NCI-H82 treated with DMSO at 0.1 percent for 48 hours (cell line): ENCODE results near the gene PRR20G.

Experiments
- DNase-seq: peaks from one replicate; lab custom pipeline; 2025; ENCODE audit not compliant: unreplicated experiment; lab: John Stamatoyannopoulos, UW

PRR20G gene

DNA sequence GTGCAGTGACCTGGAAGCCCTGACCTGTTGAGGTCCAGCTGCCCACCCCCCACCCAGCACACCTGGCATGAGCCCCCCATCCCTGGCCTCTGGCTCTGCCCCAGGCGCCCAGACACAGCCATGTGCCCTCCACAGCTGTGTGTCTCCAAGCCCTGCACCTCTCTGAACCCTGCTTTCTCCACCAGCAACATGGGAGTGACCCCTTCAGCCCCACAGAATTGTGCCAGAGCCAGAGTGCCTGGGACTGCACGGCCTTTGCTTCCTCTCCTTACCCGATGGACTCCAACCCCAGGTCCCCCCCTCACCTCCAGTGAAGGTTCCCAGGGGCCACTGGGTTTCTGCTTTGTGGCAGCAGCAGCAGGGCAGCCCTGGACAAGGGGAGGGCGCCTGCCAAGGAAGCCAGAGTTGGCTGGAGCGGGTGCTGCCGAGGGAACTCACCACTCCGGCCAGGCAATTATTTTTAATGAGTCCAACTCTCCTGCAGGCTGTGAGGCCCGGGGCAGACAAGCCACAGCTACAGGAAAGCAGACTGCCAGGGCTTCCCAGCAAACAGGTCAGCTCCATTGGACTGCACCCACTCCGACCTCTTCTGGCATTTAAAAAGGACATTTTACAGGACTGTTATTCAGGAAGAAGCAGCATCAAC, 24.1 kb downstream of the PRR20G start:
- no peak for DNase-seq

DNA sequence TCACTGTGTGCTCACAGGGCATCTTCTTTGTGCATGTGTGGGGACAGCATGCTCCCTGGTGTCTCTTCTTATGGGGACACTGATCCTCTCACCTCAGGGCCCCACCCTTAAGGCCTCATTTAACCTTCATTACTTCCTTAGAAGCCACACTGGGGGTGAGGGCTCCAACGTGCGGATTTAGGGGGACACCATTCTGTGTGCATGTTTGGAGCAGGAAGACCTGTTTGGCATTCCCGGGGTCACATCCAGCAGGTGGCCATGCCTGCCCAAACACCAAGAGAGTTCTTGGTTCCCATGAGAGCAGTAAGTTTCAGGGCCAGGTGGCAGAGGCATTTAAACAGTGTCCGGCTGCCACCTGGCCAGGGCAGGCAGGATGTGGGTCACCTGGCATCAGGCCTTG, 24.8 kb downstream of the PRR20G start:
- no peak for DNase-seq

DNA sequence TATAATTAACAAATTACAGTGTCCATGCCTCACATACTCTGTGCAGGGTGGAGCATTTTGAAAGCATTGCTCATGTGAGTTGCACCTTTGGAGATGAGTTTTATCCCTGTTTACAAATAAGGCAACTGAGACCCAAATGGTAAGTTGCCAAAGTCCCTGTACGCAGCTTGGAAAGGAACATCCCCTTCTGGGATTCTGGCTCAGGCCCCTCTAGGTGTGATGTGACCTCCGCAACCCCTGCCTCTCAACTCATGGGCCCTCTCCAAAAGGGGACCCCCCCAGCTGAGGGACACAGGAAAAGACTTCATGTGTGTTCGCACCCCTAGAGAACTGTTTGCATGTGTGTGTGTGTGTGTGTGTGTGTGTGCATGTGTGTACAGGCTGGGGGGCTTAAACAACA, 25.3 kb downstream of the PRR20G start:
- DNase-seq, result no peak

DNA sequence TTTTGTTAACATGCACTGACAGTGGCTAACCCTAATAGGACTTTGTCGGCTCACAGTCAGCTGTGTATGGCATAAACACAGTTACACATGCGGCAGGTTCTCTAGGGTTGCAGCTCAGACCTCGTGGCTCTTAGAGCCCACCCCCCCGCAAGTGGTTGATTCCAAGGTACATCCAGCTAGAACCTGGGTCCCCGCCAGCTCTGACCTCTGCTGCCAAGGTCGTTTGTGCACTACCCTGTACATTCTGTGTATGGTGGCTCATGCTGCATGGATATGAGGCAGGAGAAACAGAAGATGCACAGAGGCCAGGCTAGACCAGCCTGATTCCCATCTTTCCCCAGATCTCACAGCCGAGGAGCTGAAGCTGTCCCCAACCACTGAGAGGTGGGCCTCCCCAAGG, 25.9 kb downstream of the PRR20G start:
- DNase-seq, result no peak

DNA sequence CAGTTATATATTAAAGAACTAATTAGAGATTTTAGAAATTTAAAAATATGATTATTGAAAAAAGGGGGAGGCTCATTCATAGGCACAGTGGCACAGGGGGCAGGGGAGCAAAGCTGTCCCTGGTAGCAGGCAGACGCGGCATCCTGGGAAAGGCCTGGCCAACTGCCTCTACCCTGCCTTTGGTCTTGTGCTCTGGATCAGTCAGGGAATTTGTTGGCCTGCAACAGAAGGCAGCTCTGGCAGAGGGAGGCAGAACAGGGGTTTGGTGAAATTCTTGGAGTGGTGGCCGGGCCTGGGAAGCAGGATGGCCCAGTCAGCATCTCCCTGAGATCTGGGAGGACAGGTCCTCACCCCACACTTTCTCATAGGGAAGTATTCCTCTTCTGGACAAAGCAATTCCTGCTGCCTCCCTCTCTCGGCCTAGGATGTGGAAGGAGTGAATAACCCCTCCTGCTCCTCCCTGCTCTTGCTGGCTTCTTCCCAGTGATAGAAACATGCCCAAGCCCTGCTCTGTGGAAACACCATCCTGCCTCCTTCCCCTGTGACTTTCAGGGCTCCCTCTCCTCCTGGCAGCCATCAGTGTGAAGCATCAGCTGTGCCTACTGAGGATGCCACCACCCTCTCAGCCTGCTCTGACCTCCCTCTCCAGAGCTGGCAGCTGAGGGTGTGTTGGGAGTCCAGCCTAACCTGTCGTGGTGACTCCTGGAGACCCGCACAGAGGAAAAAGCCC, 26.9 kb downstream of the PRR20G start:
- no peak for DNase-seq

DNA sequence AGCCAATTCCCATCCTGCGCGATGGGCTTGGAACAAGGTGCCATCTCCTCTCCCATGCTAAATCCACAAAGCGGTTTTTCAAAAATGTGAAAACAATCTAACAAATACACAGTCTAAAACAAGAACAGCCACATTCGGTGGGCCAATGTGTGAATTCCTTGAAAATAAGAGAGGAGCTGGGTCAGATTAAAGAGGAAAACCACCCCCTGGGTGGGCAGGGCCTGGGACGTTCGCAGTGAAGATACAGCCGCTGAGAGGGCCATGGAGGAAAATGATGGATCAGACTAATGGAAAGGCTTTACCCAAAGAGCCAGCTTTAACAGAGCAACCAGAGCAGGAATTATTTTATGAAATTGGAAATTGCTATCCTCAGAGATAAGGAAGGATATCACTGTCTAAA, 27.4 kb downstream of the PRR20G start:
- DNase-seq, result no peak

DNA sequence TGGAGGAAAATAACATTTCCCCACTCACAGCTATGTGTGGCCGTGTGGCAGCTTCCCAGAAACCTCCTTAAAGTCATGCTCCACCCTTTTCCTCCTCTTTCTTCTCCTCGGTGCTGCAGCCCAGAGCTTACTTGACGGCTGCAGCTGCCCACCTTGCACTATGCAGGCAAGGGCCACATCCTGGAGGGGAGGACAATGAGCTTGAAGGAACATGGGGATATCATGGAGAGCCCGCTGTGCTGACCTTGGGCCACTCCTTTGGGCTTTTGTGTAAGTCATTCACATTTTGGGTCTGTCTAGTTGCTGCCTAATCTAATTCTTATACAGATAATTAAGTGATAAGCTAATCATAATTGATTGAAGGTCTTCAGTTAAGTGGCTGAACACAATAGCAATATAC, 28.0 kb downstream of the PRR20G start:
- no peak for DNase-seq

DNA sequence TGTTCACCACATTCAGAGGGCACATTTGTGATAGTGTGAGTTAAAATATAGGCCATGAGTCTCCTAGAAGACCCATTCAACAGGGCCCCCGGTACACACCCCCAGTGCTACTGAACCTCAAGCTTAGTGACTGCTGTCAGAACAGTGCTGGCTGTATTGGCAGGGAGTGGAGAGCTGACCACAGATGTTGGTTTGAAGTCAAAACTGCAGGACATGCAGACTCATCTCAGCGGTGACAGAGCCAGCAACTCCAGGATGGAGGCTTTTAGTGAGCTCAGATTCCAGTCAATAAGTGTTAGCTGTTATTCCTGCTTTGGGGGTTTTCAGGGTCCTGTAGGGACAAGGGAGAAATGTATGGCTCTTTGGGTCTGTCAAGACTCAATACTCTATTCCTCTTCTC, 29.1 kb downstream of the PRR20G start:
- no peak for DNase-seq

DNA sequence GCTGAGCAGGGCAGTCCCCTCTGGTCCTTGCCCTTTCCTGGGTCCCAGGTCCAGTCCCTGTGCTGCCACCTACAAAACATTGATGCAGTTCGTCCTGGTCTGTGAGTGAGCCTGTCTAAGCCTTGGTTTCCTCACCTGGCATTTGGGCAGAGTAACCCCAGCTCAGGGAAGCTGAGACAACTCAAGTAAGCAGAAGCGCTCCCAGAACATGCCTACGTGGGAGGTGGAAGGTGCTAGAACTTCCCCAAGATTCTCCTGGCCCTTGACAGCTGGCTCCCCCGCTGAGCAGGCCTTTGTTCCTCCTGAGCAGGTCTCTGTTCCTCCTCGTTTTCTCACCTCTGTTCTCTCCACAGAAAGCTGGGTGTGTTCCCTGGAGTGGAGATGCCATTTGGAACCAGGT, 30.5 kb downstream of the PRR20G start:
- no peak for DNase-seq

DNA sequence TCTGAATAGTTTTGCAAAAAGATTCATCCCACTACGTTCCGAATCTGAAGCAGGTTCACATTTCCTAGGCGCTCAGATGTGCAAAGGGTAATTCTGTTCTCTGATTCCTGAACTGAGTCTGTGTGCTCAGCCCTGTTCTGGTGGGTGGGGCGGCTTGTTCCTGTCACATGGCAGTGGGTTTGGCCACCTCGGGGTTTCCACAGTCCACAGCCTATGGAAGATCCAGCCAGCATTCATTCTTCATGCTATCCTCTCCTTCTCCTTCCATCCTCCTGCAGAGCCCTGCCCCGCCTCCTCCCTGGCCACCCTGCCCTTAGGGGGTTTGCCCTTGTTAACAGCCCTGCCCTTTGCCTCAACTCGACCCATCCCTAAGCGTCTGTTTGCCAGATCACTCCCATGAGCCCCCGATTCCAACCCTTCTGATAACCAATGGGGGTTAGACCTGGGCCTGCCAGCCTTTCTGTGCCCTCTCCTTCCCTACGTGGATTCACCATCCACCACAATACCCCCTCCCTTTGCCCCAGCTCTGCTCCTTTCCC, 31.0 kb downstream of the PRR20G start:
- no peak for DNase-seq

DNA sequence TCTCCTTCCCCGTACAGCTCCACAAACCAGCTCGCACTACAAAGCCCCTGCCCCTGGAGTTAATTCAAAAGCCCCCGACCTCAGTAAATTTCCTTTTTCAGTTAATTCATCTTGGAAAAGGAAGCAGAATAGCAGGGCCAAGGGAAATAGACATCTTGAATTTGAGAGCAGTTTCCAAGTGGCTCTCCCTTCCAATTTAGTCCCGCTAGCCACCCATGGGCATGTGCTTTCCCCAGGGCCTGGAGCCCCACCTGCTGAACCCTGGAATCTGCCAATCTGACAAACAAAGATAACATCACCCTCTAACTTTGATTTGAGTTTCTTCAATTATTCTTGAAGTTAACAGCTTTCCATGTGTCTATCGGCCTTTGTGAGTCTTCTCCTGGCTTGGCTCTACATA, 31.7 kb downstream of the PRR20G start:
- no peak for DNase-seq

DNA sequence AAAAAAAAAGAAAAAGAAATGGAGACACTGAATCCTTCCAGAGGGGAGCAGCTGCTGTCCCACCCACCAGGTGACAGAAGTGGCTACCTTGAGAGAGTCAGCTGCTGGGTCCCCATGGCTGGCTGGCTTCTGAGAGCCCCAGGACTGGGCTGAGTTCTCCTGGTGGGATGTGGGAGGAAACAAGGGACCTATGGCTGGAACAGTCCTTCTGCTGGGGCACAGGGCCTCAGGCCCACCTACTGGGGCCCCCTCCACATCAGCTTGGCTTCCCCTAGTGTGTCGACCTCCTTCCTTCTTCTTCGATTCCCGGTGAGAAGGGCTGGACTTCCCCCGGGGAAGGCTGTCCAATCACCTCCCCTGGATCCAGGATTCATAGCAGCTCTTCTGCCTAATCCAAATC, 32.3 kb downstream of the PRR20G start:
- no peak for DNase-seq

DNA sequence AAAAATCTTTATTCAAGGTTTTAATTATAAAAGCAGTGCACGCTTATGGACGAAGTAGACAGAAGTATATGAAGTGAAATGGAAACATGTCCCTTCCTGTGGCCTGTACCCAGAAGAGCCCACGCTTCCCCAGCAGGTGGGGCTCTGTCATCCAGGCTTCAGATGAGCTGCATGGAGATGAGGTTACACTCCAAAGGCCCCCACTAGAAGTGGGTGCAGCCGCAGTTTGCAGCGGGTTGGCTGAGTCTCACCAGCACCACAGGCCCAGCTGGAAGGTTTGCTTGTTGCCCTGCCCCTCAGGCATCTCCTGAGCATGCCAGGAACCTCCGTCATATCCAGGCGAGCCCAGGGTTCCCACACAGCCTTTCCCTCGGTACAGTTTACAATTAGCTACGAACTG, 33.1 kb downstream of the PRR20G start:
- no peak for DNase-seq

DNA sequence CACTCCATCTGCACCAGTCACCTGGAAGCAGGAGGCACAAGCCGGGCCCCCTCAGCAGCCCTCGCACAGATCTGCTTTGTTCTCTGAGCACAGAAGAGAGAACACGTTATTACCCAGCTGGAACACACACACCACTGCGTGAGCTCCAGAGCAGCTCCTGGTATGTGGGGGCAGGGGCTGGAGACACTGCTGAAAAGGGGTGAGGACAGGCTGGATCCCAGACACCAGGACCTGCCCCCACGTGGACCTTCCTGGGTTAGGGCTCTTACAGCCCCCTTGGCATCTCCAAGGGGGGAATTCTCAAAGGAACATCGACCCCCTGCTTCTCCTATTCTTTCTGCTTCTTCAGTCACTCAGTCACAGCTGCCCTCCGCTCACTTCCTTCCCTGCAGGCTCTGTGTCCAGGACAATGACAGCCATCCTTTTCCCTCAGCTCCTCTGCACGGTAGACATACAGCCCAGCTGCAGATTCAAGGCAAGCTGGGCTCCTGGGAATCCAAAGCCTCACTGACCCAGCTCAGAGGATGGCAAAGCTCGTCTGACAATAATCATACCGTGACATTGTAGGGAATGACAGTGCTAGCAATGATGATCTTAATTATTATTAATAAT, 33.7 kb downstream of the PRR20G start:
- no peak for DNase-seq

DNA sequence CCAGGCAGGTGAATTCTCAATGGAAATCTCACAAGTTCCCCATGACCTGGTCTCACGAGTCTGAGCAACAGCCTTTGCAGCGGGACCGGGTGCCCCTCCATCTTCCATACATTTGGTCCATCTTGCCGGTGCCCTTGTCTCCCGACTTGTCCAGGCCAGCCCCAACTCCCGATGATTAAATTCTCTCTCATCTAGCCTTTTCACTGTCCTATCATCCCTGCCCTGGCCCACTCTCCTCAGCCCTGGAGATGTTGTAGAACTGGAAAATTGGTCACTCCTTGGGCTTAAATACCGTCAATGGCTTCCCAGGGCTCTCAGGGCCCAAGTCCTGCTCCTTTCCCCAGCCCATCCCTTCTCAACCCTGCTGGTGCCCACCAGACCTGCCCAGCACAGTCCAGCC, 34.4 kb downstream of the PRR20G start:
- no peak for DNase-seq

DNA sequence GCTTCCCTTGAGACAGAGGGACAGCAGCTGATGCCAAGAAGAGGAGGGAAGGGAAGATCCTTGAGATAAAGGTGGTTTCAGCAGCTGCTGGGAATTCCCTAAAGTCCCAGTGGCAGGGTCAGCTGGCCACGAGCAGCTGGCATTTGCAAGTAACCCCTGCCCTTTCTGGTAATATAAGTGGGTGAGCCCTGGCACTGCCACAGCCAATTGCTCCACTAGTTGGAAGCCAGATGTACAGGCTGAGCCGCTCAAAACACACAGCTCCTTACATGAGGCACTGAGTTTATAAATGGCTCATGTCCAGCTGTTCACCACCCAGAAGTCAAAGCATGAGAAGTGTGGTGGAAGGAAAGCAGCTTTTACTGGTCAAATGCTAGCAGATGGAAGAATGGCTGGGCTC, 35.4 kb downstream of the PRR20G start:
- no peak for DNase-seq

DNA sequence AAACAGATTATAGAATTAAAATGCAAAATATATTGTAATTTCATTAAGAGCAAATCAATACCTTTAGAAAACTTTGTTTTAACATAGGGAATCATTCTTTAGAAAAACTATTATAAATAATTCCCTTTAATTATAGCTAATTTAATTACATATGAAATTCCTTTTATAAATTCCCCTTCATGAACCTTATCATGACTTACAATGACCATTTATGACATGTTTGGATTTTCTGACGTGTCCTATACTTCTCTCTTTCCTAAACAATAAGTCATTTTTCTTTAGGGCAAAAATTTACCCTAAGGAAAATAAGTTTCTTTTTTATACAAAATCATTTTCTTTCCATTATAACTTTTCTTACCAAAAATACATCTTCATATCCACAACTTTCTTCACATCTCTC, 37.8 kb downstream of the PRR20G start:
- DNase-seq, result no peak

DNA sequence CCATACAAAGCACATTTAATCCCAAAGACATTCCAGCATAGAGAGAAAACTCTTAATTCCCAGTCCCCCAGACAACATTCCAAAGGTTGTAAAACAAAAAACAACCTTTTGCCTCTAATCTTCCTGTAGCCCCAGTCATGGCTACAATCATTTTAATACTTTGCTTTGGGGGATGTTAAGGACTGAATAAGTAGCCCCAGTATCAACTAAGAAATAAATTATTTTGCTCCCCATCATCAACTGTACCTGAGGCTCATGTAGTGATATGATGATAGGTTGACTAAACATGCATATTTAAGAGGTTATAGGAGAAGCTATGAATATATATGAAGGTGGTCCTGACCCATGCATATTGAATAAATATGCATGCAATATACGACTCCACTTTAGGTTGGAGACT, 40.6 kb downstream of the PRR20G start:
- DNase-seq, result no peak

DNA sequence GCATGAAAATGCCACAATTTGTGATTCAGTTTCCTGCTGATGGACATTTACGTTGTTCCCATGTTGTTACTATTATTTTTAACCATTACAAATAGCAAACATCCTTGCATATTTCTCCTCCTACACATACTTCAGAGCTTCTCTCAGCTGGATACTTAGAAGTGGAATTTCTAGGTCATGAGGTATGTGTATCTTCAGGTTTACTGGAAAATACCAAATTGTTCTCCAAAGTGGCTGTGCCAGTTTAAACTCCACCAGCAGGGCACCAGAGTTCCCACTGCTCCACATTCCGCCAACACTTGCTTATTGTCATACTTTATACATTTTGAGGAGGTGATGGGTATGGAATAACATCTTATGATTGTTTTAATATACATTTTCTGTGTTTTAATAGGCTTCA, 49.2 kb downstream of the PRR20G start:
- no peak for DNase-seq

DNA sequence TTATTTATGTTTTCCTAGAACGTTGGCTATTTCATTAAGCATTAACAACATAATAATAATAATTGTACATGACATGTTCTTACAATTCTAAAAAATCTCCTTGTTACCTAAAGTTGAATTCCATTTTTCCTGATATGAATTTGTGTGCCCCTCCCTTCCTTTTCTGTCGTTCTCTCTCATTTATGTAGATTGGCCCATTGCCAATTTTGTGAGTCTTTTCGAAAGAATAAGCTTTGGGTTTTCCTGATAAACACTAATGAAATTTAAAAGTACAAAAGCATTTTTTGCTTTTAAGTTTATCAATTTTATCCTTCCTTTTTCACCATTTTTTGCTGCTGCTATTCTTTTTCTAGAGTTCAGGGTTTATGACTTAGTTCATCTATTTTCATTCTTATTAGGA, 50.0 kb downstream of the PRR20G start:
- no peak for DNase-seq

DNA sequence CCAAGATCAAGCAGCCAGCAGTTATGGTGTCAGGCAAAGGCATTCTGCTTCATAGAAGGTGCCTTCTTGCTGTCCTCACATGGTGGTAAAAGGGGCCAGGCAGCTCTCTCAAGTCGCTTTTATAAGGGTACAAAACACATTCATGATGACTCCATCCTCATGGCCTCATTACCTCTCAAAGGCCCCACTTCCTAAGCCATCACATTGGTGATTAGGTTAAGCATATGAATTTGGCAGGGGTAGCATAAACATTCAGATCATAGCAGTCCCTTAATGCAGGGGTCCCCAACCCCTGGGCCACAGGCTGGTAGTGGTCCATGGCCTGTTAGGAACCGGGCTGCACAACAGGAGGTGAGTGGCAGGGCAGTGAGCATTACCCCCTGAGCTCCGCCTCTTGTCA, 52.1 kb downstream of the PRR20G start:
- DNase-seq, result no peak

DNA sequence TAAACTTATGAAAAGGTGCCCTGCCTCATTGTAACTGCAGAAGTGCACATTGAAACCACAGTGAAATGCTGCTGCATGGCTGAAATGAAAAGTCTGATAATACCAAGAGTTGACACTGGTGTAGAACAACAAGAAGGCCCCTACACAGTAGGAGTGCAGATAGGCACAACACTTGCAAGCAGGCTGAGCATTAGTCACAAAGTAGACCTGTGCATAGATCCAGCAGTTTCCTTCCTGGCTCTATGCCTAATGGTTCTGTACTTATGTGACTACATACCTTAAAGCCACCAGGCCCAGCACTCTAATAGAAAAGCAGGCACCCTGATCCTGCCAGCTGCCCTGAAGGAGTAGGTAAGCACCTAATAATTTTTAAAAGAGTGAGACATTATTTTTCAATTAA, 53.1 kb downstream of the PRR20G start:
- DNase-seq, result no peak
